ENCODE results near the gene FBXL20.

FBXL20 gene

GRCh38 chr17:39218906-39219305, 182.5 kb downstream of the FBXL20 start:
- peaks cover 78% of the 10 kb centered on the region for H3K27me3 Mint-ChIP-seq
- no peaks in the 10 kb centered on the region for H3K36me3 Mint-ChIP-seq (ENCODE audit: low read depth)
- H3K4me1 Mint-ChIP-seq (ENCODE audit: low read depth): peaks cover 9% of the 10 kb centered on the region
- intact Hi-C loops (cut with micrococcal nuclease): no loop called here
- H3K27ac Mint-ChIP-seq: no peak overlapping the region
- H3K4me3 Mint-ChIP-seq: no peak overlapping the region
- H3K9me3 Mint-ChIP-seq: no peaks in the 10 kb centered on the region

- intact Hi-C loops (cut with micrococcal nuclease): no loop called here
- Mint-ChIP-seq H3K4me1 (ENCODE audit: low read depth) (peaks cover 8% of the 10 kb centered on the region), H3K9me3 (no peaks in the 10 kb centered on the region), H3K27me3 (peaks cover 72% of the 10 kb centered on the region), H3K4me3 (no peak overlapping the region), H3K36me3 (ENCODE audit: low read depth) (no peaks in the 10 kb centered on the region), H3K27ac (no peak overlapping the region)
Measured at GRCh38 chr17:39217734-39218369, 183.6 kb downstream of the FBXL20 start.

GRCh38 chr17:39213852-39214251, 187.6 kb downstream of the FBXL20 start:
- Mint-ChIP-seq H3K36me3 (ENCODE audit: low read depth) (no peaks in the 10 kb centered on the region), H3K4me3 (no peak overlapping the region), H3K27me3 (peaks cover 64% of the 10 kb centered on the region), H3K27ac (no peak overlapping the region), H3K4me1 (ENCODE audit: low read depth) (peaks cover 30% of the 10 kb centered on the region), H3K9me3 (no peaks in the 10 kb centered on the region)
- intact Hi-C loops (cut with micrococcal nuclease): no loop called here

- H3K4me3 Mint-ChIP-seq: no peak overlapping the region
- H3K36me3 Mint-ChIP-seq (ENCODE audit: low read depth): no peaks in the 10 kb centered on the region
- H3K4me1 Mint-ChIP-seq (ENCODE audit: low read depth): peaks cover 36% of the 10 kb centered on the region
- intact Hi-C loops (cut with micrococcal nuclease): no loop called here
- H3K9me3 Mint-ChIP-seq: no peaks in the 10 kb centered on the region
- H3K27me3 Mint-ChIP-seq: peaks cover 63% of the 10 kb centered on the region
- H3K27ac Mint-ChIP-seq: no peak overlapping the region
Measured at GRCh38 chr17:39212841-39213480, 188.5 kb downstream of the FBXL20 start.

- intact Hi-C loops (cut with micrococcal nuclease): no loop called here
- H3K9me3 Mint-ChIP-seq: no peaks in the 10 kb centered on the region
- no peak overlapping the region for H3K27ac Mint-ChIP-seq
- H3K4me3 Mint-ChIP-seq: no peak overlapping the region
- peaks cover 34% of the 10 kb centered on the region for H3K4me1 Mint-ChIP-seq (ENCODE audit: low read depth)
- no peaks in the 10 kb centered on the region for H3K36me3 Mint-ChIP-seq (ENCODE audit: low read depth)
- peaks cover 57% of the 10 kb centered on the region for H3K27me3 Mint-ChIP-seq
Measured at GRCh38 chr17:39212195-39212810, 189.1 kb downstream of the FBXL20 start.

- Mint-ChIP-seq H3K4me3 (peak overlapping the region; percentile 39), H3K9me3 (no peaks in the 10 kb centered on the region), H3K36me3 (ENCODE audit: low read depth) (peaks cover 2% of the 10 kb centered on the region), H3K4me1 (ENCODE audit: low read depth) (peaks cover 45% of the 10 kb centered on the region), H3K27me3 (peaks cover 37% of the 10 kb centered on the region), H3K27ac (peak overlapping the region; percentile 79)
- intact Hi-C loops (cut with micrococcal nuclease): no loop called here
Measured at GRCh38 chr17:39210093-39210434, 191.4 kb downstream of the FBXL20 start.

GRCh38 chr17:39209317-39210092, 191.9 kb downstream of the FBXL20 start:
- H3K27me3 Mint-ChIP-seq: peaks cover 33% of the 10 kb centered on the region
- peak overlapping the region; percentile 39 for H3K4me3 Mint-ChIP-seq
- peak overlapping the region; percentile 79 for H3K27ac Mint-ChIP-seq
- peaks cover 45% of the 10 kb centered on the region for H3K4me1 Mint-ChIP-seq (ENCODE audit: low read depth)
- no peaks in the 10 kb centered on the region for H3K9me3 Mint-ChIP-seq
- intact Hi-C loops (cut with micrococcal nuclease): no loop called here
- H3K36me3 Mint-ChIP-seq (ENCODE audit: low read depth): peaks cover 8% of the 10 kb centered on the region

- Mint-ChIP-seq H3K9me3 (no peaks in the 10 kb centered on the region), H3K36me3 (ENCODE audit: low read depth) (peaks cover 14% of the 10 kb centered on the region), H3K4me3 (peak overlapping the region; percentile 13), H3K27me3 (peaks cover 28% of the 10 kb centered on the region), H3K4me1 (ENCODE audit: low read depth) (peaks cover 45% of the 10 kb centered on the region), H3K27ac (peak overlapping the region; percentile 79)
- intact Hi-C loops (cut with micrococcal nuclease): no loop called here
Measured at GRCh38 chr17:39208893-39209292, 192.5 kb downstream of the FBXL20 start.

- H3K27ac Mint-ChIP-seq: peak overlapping the region; percentile 79
- peaks cover 26% of the 10 kb centered on the region for H3K27me3 Mint-ChIP-seq
- intact Hi-C loops (cut with micrococcal nuclease): no loop called here
- H3K9me3 Mint-ChIP-seq: no peaks in the 10 kb centered on the region
- peaks cover 21% of the 10 kb centered on the region for H3K36me3 Mint-ChIP-seq (ENCODE audit: low read depth)
- H3K4me3 Mint-ChIP-seq: no peak overlapping the region
- H3K4me1 Mint-ChIP-seq (ENCODE audit: low read depth): peaks cover 45% of the 10 kb centered on the region
Measured at GRCh38 chr17:39208136-39208535, 193.3 kb downstream of the FBXL20 start.

GRCh38 chr17:39205112-39205526, 196.3 kb downstream of the FBXL20 start:
- H3K4me3 Mint-ChIP-seq: no peak overlapping the region
- intact Hi-C loops (cut with micrococcal nuclease): no loop called here

GRCh38 chr17:39204245-39204644, 197.2 kb downstream of the FBXL20 start:
- intact Hi-C loops (cut with micrococcal nuclease): loop anchor here (5.0 kb wide), 1 partner anchor 37 kb away; the partner anchor contains the start of gene ARL5C
- Mint-ChIP-seq H3K36me3 (ENCODE audit: low read depth) (peaks cover 54% of the 10 kb centered on the region), H3K9me3 (no peaks in the 10 kb centered on the region), H3K27ac (no peak overlapping the region), H3K27me3 (peaks cover 6% of the 10 kb centered on the region), H3K4me3 (no peak overlapping the region), H3K4me1 (ENCODE audit: low read depth) (peaks cover 53% of the 10 kb centered on the region)

More at GRCh38 chr17:39205112-39205526, 196.3 kb downstream of the FBXL20 start:
- H3K9me3 Mint-ChIP-seq: no peaks in the 10 kb centered on the region
- H3K27me3 Mint-ChIP-seq: peaks cover 12% of the 10 kb centered on the region
- H3K27ac Mint-ChIP-seq: no peak overlapping the region
- peaks cover 55% of the 10 kb centered on the region for H3K4me1 Mint-ChIP-seq (ENCODE audit: low read depth)
- peaks cover 52% of the 10 kb centered on the region for H3K36me3 Mint-ChIP-seq (ENCODE audit: low read depth)
